ENCODE results near the gene LHFPL2. TPM values are rescaled to one million over a fixed set of nuclear protein-coding genes. Genes with fewer than 3 reads are reported as not detected.

LHFPL2 gene
- total and polyA plus RNA-seq, 2 donors (not counting 1 experiment from before 2014, with no cell fraction given), result 3.8 to 35.5 TPM

DNA sequence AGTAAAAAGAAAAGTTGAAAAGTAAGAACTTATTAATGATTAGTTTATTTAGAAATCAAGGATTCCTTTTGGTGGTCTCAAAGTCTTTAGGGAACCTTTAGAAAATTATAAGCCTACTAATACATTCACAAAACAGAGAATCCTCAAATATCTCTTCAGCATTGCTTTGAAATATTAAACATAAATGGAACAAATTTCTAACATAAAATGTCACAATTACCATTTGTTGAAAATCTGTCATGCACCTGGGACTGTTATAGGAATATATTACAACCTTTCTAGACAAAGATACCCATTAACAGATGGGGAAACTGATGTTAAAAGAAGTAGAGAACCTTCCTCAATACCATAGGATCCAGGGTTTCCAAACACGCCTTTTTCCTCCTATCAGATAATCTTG lies 83.2 kb downstream of the LHFPL2 start:
- 100% methylated on average over 1 of the region's 1 CpG for WGBS (ENCODE audit: insufficient coverage)
- peaks cover 3% of the 10 kb centered on the region for H3K9me3 Mint-ChIP-seq (ENCODE audit: insufficient read depth)
- Histone ChIP-seq H3K9me3 (ENCODE audit: control extremely low read depth in 1 of 3, control insufficient read depth in 2 of 3, insufficient read depth in 1 of 3, low read length in 2 of 3) (no peaks in the 10 kb centered on the region), H3K4me1 (ENCODE audit: control insufficient read depth in 2 of 2, insufficient read depth in 2 of 2, low read length in 2 of 2) (peaks cover 0 to 11% of the 10 kb centered on the region in 2 donors), H3K27me3 (replicated peaks in 1 of 4; ENCODE audit: control extremely low read depth in 1 of 4, control insufficient read depth in 3 of 4, insufficient read depth in 4 of 4, low read length in 3 of 4) (no peaks in the 10 kb centered on the region), H3K4me3 (ENCODE audit: control extremely low read depth in 1 of 5, extremely low read depth in 1 of 5, insufficient read depth in 1 of 5, low read depth in 2 of 5, low read length in 4 of 5) (no peak overlapping the region), H4K20me1 (ENCODE audit: control insufficient read depth, insufficient read depth, low read length, poor library complexity, severe bottlenecking) (no peaks in the 10 kb centered on the region), H3K36me3 (replicated peaks in 1 of 2; ENCODE audit: control extremely low read depth in 1 of 2, control insufficient read depth in 1 of 2, extremely low read depth in 1 of 2, insufficient read depth in 2 of 2, low read length in 1 of 2) (no peaks in the 10 kb centered on the region), H3K9ac (ENCODE audit: low read length) (no peak overlapping the region), H3K4me2 (replicated peaks; ENCODE audit: low read depth, low read length, poor library complexity, severe bottlenecking) (no peak overlapping the region), H3K27ac (ENCODE audit: low read length in 2 of 2) (no peak overlapping the region), H3K79me2 (ENCODE audit: control insufficient read depth, insufficient read depth, low read length) (no peaks in the 10 kb centered on the region), H2AFZ (ENCODE audit: insufficient read depth, low read depth, low read length, poor library complexity, severe bottlenecking) (no peak overlapping the region)
- intact Hi-C loops (cut with micrococcal nuclease), result no loop called here
- DNase-seq, result no peak
- H3K27me3 Mint-ChIP-seq, result no peaks in the 10 kb centered on the region
- H3K4me1 Mint-ChIP-seq, result peaks cover 24% of the 10 kb centered on the region
- ATAC-seq (ENCODE audit: low read depth), result no peak
- no peak overlapping the region for H3K27ac Mint-ChIP-seq
- CTCF ChIA-PET, result no interaction called here
- TF ChIP-seq CTCF (IDR thresholded peaks at IDR 0.05) (no peak), EZH2 (IDR thresholded peaks at IDR 0.05; ENCODE audit: borderline replicate concordance, insufficient read depth, low read depth, low read length, poor library complexity, severe bottlenecking) (no peak)
- POLR2A ChIA-PET, result no interaction called here
- H3K4me3 Mint-ChIP-seq, result no peak overlapping the region

DNA sequence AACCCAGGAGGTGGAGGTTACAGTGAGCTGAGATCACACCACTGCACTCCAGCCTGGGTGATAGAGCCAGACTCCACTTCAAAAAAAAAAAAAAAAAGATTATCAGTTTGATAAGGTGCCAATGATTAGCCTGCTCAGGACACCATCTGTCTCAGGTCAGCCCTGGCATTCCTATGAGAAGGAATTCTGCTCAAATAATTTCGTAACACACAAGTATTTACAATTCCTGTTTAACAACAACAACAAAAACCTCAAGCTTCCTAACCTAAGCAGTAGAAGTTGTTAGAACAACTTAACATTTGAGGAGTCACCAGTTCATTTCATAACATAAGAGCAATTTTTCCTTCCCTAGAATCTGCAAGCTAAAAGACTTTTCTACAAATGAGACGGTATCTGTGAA lies 85.0 kb downstream of the LHFPL2 start:
- Histone ChIP-seq H3K27ac (ENCODE audit: low read length in 2 of 2) (no peak overlapping the region), H3K9me3 (ENCODE audit: control extremely low read depth in 1 of 3, control insufficient read depth in 2 of 3, insufficient read depth in 1 of 3, low read length in 2 of 3) (no peaks in the 10 kb centered on the region), H3K27me3 (replicated peaks in 1 of 4; ENCODE audit: control extremely low read depth in 1 of 4, control insufficient read depth in 3 of 4, insufficient read depth in 4 of 4, low read length in 3 of 4) (no peaks in the 10 kb centered on the region), H3K4me3 (ENCODE audit: control extremely low read depth in 1 of 5, extremely low read depth in 1 of 5, insufficient read depth in 1 of 5, low read depth in 2 of 5, low read length in 4 of 5) (no peak overlapping the region), H3K4me2 (replicated peaks; ENCODE audit: low read depth, low read length, poor library complexity, severe bottlenecking) (no peak overlapping the region), H2AFZ (ENCODE audit: insufficient read depth, low read depth, low read length, poor library complexity, severe bottlenecking) (no peak overlapping the region), H3K79me2 (ENCODE audit: control insufficient read depth, insufficient read depth, low read length) (no peaks in the 10 kb centered on the region), H3K36me3 (replicated peaks in 1 of 2; ENCODE audit: control extremely low read depth in 1 of 2, control insufficient read depth in 1 of 2, extremely low read depth in 1 of 2, insufficient read depth in 2 of 2, low read length in 1 of 2) (no peaks in the 10 kb centered on the region), H4K20me1 (ENCODE audit: control insufficient read depth, insufficient read depth, low read length, poor library complexity, severe bottlenecking) (no peaks in the 10 kb centered on the region), H3K9ac (ENCODE audit: low read length) (no peak overlapping the region), H3K4me1 (ENCODE audit: control insufficient read depth in 2 of 2, insufficient read depth in 2 of 2, low read length in 2 of 2) (peaks cover 0 to 11% of the 10 kb centered on the region in 2 donors)
- ATAC-seq (ENCODE audit: low read depth) (no peak), DNase-seq (no peak)
- H3K9me3 Mint-ChIP-seq (ENCODE audit: insufficient read depth), result peaks cover 3% of the 10 kb centered on the region
- TF ChIP-seq EZH2 (IDR thresholded peaks at IDR 0.05; ENCODE audit: borderline replicate concordance, insufficient read depth, low read depth, low read length, poor library complexity, severe bottlenecking) (no peak), CTCF (IDR thresholded peaks at IDR 0.05) (no peak)
- peaks cover 16% of the 10 kb centered on the region for H3K4me1 Mint-ChIP-seq
- H3K4me3 Mint-ChIP-seq, result no peak overlapping the region
- ChIA-PET POLR2A (no interaction called here), CTCF (interaction anchor here (0.7 kb wide), 1 partner anchor 349 kb away, joined by 3 read pairs; no protein-coding TSS in a partner anchor)
- H3K27ac Mint-ChIP-seq, result no peak overlapping the region
- intact Hi-C loops (cut with micrococcal nuclease), result no loop called here
- no peaks in the 10 kb centered on the region for H3K27me3 Mint-ChIP-seq
- no CpG with 5 or more reads among the region's 2 CpGs for WGBS (ENCODE audit: insufficient coverage)
